Measurements from ENCODE around the gene MAGI2. TPM values are rescaled to one million over a fixed set of nuclear protein-coding genes. Genes with fewer than 3 reads are reported as not detected.

Gene MAGI2
- total and polyA plus RNA-seq, 2 of the 13 experiments (the other 11 are each of a cell fraction or from before 2014, with no cell fraction given): 1.5 to 3.8 TPM

DNA sequence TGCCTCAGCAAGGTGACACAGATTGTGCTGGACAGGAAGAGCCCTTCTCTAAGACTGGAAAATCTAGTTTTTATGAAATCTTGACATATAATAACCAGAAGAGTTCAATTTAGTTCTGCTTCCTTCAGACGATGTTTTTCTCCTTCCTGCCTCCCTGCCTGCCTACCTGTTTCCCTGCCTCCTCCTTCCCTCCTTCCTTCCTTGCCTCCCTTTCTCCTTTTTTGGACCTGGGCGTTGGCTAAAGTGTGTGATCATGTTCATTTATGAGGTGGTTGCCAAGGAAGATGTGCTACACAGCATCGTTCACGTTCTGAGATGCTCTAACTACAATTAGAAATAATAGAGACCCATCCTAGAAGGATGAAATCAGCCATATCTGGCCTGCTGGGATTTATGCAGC lies 1430.3 kb downstream of the MAGI2 start:
- in situ Hi-C loops (cut with HindIII; ENCODE audit: extremely low pct_ligation_motif_present, low pct_unique_long_range_greater_than_20kb): no loop called here
- FAIRE-seq (no peak), DNase-seq (ENCODE audit: low spot score) (no peak), ATAC-seq (no peak)
- Histone ChIP-seq H3K4me2 (ENCODE audit: low read depth, low read length) (no peak overlapping the region), H3K4me1 (ENCODE audit: insufficient read depth, low read length) (peaks cover 5% of the 10 kb centered on the region; the same call in 1 of the 2 replicates), H3K9ac (ENCODE audit: insufficient read depth, low read depth, low read length) (no peak overlapping the region), H3K27me3 (ENCODE audit: control insufficient read depth in 1 of 2, insufficient read depth in 2 of 2, low read length in 2 of 2) (peaks cover 0 to 3% of the 10 kb centered on the region in 2 experiments; a peak in 2 of 5 replicates), H3K27ac (ENCODE audit: extremely low read length, insufficient read depth, low read length) (no peak overlapping the region), H3K79me2 (ENCODE audit: insufficient read depth, low read length) (no peaks in the 10 kb centered on the region), H2AFZ (ENCODE audit: low read length) (no peak overlapping the region), H3K4me3 (replicated peaks in 1 of 3; ENCODE audit: insufficient read depth in 1 of 3, low read depth in 2 of 3, low read length in 3 of 3) (no peak overlapping the region), H4K20me1 (ENCODE audit: insufficient read depth, low read length) (no peaks in the 10 kb centered on the region), H3K36me3 (replicated peaks in 1 of 2; ENCODE audit: control insufficient read depth in 1 of 2, insufficient read depth in 2 of 2, low read length in 2 of 2) (no peaks in the 10 kb centered on the region), H3K9me3 (ENCODE audit: low read length) (no peaks in the 10 kb centered on the region)
- BruUV-seq (replicated peaks): no TSS peak
- 0% methylated on average over 4 of the region's 4 CpGs for WGBS (ENCODE audit: low lambda C conversion rate)
- ChIA-PET POLR2A (no interaction called here), CTCF (ENCODE audit: low intra/inter-chr PET ratio, low total read pairs) (no interaction called here)
- no peak for TF ChIP-seq ZNF468 (CRISPR knock-in tag; IDR thresholded peaks at IDR 0.05)
- no peak for TF ChIP-seq ZNF891 (CRISPR knock-in tag; IDR thresholded peaks at IDR 0.05)
- no peak for TF ChIP-seq SATB2 (CRISPR knock-in tag; IDR thresholded peaks at IDR 0.05)
- TF ChIP-seq E2F1 (CRISPR knock-in tag; IDR thresholded peaks at IDR 0.05): no peak
- no peak for TF ChIP-seq ZNF513 (CRISPR knock-in tag; conservative IDR thresholded peaks at IDR 0.05)
- TF ChIP-seq ZNF484 (CRISPR knock-in tag; IDR thresholded peaks at IDR 0.05; ENCODE audit: borderline replicate concordance, low read depth): no peak
- intact Hi-C loops (cut with micrococcal nuclease; ENCODE audit: unreplicated experiment): loop anchor here (5.0 to 10.0 kb wide), 2 partner anchors 81 to 902 kb away; no protein-coding TSS in a partner anchor
